MCF 10A (cell line): ENCODE measurements around the gene RIGI. TPM values are rescaled to one million over a fixed set of nuclear protein-coding genes. Genes with fewer than 3 reads are reported as not detected.
"Not testable (repeated sequence)": the region's sequence is repeated elsewhere in the genome, so short reads cannot be mapped to it uniquely, and the experiment has no call there.

ENCODE experiments used
- BruUV-seq: library from RNA; stranded (reverse); fragments of 400-500 nt; replicated peaks from 2 replicates; lab custom pipeline; 2021; lab: Mats Ljungman, UMichigan
- CTCF ChIA-PET: fragments of 300-600 bp; sonication (Branson Sonifier 250); formaldehyde crosslinking; extraction: SDS; loops from one replicate; lab custom pipeline; 2021; ENCODE audit warnings: antibody characterized with exemption, inconsistent platforms; lab: Yijun Ruan, JAX
- POLR2A ChIA-PET: fragments of 300-600, 350-650 bp; sonication (Branson Sonifier 250); formaldehyde crosslinking; extraction: SDS; loops from one replicate; lab custom pipeline; 2020; ENCODE audit warnings: antibody characterized with exemption, inconsistent platforms; lab: Yijun Ruan, JAX
- DNase-seq: peaks from one replicate; pipeline ENCODE4 v3.0.0-alpha.2; 2018; ENCODE audit not compliant: unreplicated experiment
- H3K27ac Mint-ChIP-seq: one replicate; pipeline ENCODE4 v1.8.0; 2022; ENCODE audit warnings: mild to moderate bottlenecking, low read depth, mixed read lengths; ENCODE audit not compliant: unreplicated experiment
- H3K27me3 Mint-ChIP-seq: one replicate; pipeline ENCODE4 v1.8.0; 2022; ENCODE audit warnings: mixed read lengths; ENCODE audit not compliant: insufficient read depth, unreplicated experiment
- H3K36me3 Mint-ChIP-seq: one replicate; pipeline ENCODE4 v1.8.0; 2022; ENCODE audit warnings: mild to moderate bottlenecking, moderate library complexity, mixed read lengths; ENCODE audit not compliant: insufficient read depth, unreplicated experiment
- H3K4me1 Mint-ChIP-seq: one replicate; pipeline ENCODE4 v1.8.0; 2022; ENCODE audit warnings: mixed read lengths; ENCODE audit not compliant: insufficient read depth, unreplicated experiment
- H3K4me3 Mint-ChIP-seq: one replicate; pipeline ENCODE4 v1.8.0; 2022; ENCODE audit warnings: mild to moderate bottlenecking, moderate library complexity, mixed read lengths; ENCODE audit not compliant: unreplicated experiment
- H3K9me3 Mint-ChIP-seq: one replicate; pipeline ENCODE4 v1.8.0; 2022; ENCODE audit warnings: mixed read lengths; ENCODE audit not compliant: unreplicated experiment
- CTCF ChIP-seq: fragments of 200-600 bp; IDR thresholded peaks from one replicate; pipeline ENCODE4 v1.8.0; 2022; ENCODE audit warnings: antibody characterized with exemption, mild to moderate bottlenecking; ENCODE audit not compliant: unreplicated experiment
- intact Hi-C: fragments of 100-400 bp; cut with micrococcal nuclease; formaldehyde crosslinking; loops from 2 replicates; pipeline ENCODE4 v1.14.1; 2022
- total RNA-seq: library from RNA; stranded (reverse); gene quantifications from 2 replicates; pipeline ENCODE4 v1.2.3, GENCODE V29; 2022

RIGI gene
- total RNA-seq, 1 experiment from 2014 or later = 3.2 TPM

DNA sequence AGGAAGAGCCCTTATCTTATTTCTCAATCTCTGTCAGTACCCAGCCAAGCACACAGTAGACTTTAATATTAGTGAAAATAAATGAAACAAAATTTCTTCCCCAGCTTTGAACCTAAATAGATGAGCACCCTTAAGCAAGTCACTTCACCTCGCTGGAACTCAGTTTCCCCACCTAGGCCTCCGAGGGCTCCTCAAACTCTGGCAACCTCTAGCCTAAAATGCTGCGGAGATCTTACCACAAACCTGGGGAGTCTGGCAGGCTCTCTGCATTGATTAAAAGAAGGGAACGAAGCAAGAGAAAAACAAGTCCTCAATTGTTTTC lies 326 bp downstream of the RIGI start:
- no peak for TF ChIP-seq CTCF
- H3K36me3 Mint-ChIP-seq = no peaks in the 10 kb centered on the region
- TSS peak; percentile 63 for BruUV-seq
- DNase-seq = no peak
- H3K9me3 Mint-ChIP-seq = no peaks in the 10 kb centered on the region
- H3K4me3 Mint-ChIP-seq = peak overlapping the region; percentile 82
- POLR2A ChIA-PET = interaction anchor here (0.6 to 4.5 kb wide), 26 partner anchors 10 to 1305 kb away, joined by 3 to 74 read pairs (median 4); partner anchors contain the start of genes ACO1, DNAJA1, NDUFB6 and SMIM27
- peak overlapping the region; percentile 62 for H3K27ac Mint-ChIP-seq
- peaks cover 30% of the 10 kb centered on the region for H3K4me1 Mint-ChIP-seq
- CTCF ChIA-PET = interaction anchor here (0.5 to 4.1 kb wide), 30 partner anchors 8 to 463 kb away, joined by 3 to 84 read pairs (median 4); partner anchors contain the start of genes ACO1, NDUFB6 and SMIM27
- intact Hi-C loops = loop anchor here (1.0 kb wide), 4 partner anchors 25 to 146 kb away; no protein-coding TSS in a partner anchor
- no peaks in the 10 kb centered on the region for H3K27me3 Mint-ChIP-seq

GRCh38 chr9:32524892-32525708 lies 896 bp downstream of the RIGI start:
- ChIA-PET CTCF (interaction anchor here (0.5 to 4.1 kb wide), 26 partner anchors 9 to 463 kb away, joined by 3 to 84 read pairs (median 4); partner anchors contain the start of genes ACO1, NDUFB6 and SMIM27), POLR2A (interaction anchor here (0.8 to 4.5 kb wide), 20 partner anchors 12 to 500 kb away, joined by 3 to 74 read pairs (median 4); partner anchors contain the start of genes ACO1, DNAJA1, NDUFB6 and SMIM27)
- no TSS peak for BruUV-seq
- H3K36me3 Mint-ChIP-seq = no peaks in the 10 kb centered on the region
- no peaks in the 10 kb centered on the region for H3K9me3 Mint-ChIP-seq
- peak overlapping the region; percentile 62 for H3K27ac Mint-ChIP-seq
- peak; percentile 57 for DNase-seq
- intact Hi-C loops = no loop called here
- peaks cover 30% of the 10 kb centered on the region for H3K4me1 Mint-ChIP-seq
- H3K27me3 Mint-ChIP-seq = no peaks in the 10 kb centered on the region
- TF ChIP-seq CTCF = no peak
- H3K4me3 Mint-ChIP-seq = peak overlapping the region; percentile 82

GRCh38 chr9:32524558-32524891 lies 1.5 kb downstream of the RIGI start:
- H3K4me1 Mint-ChIP-seq = peaks cover 30% of the 10 kb centered on the region
- intact Hi-C loops, H3K9me3 Mint-ChIP-seq, H3K27me3 Mint-ChIP-seq, DNase-seq, H3K36me3 Mint-ChIP-seq, BruUV-seq: not testable (repeated sequence)
- peak overlapping the region; percentile 62 for H3K27ac Mint-ChIP-seq
- ChIA-PET CTCF (interaction anchor here (0.5 to 4.1 kb wide), 8 partner anchors 16 to 146 kb away, joined by 3 to 84 read pairs (median 14); partner anchors contain the start of genes ACO1 and SMIM27), POLR2A (interaction anchor here (0.8 to 4.5 kb wide), 8 partner anchors 11 to 499 kb away, joined by 3 to 74 read pairs (median 6); partner anchors contain the start of genes ACO1, SMIM27 and TOPORS)
- peak overlapping the region; percentile 82 for H3K4me3 Mint-ChIP-seq

DNA sequence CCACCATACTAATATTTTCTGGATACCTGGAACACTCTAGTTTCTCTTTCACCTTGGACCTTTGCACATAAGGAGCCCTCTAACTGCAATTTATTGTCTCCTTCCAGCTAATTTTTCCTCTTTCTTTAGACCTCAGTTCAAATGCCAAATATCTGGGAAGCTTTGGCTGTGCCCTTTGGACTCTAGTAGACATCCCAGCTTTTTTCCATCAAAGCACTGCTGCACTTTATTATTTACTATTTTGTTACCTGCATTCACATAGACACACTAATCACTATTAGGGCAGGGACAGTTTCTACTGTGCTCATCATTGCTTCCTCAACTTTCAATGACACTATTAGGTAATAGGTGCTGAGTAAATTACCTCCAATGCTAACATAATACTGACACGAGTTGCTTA lies 2.1 kb downstream of the RIGI start:
- DNase-seq = no peak
- no TSS peak for BruUV-seq
- no peak for TF ChIP-seq CTCF
- Mint-ChIP-seq H3K9me3 (no peaks in the 10 kb centered on the region), H3K4me1 (peaks cover 30% of the 10 kb centered on the region), H3K27me3 (no peaks in the 10 kb centered on the region), H3K27ac (no peak overlapping the region), H3K4me3 (no peak overlapping the region), H3K36me3 (no peaks in the 10 kb centered on the region)
- intact Hi-C loops = no loop called here
- CTCF ChIA-PET = interaction anchor here (0.6 to 3.9 kb wide), 4 partner anchors 32 to 146 kb away, joined by 3 to 37 read pairs (median 3); partner anchors contain the start of gene ACO1
- POLR2A ChIA-PET = interaction anchor here (1.4 to 4.5 kb wide), 3 partner anchors 17 to 140 kb away, joined by 3 to 74 read pairs (median 61); partner anchors contain the start of genes ACO1, SMIM27 and TOPORS
